ENCODE results near the gene USP27X.
A peak's percentile ranks its signal among the peaks of the same experiment; 100 is the strongest.

Gene USP27X

DNA sequence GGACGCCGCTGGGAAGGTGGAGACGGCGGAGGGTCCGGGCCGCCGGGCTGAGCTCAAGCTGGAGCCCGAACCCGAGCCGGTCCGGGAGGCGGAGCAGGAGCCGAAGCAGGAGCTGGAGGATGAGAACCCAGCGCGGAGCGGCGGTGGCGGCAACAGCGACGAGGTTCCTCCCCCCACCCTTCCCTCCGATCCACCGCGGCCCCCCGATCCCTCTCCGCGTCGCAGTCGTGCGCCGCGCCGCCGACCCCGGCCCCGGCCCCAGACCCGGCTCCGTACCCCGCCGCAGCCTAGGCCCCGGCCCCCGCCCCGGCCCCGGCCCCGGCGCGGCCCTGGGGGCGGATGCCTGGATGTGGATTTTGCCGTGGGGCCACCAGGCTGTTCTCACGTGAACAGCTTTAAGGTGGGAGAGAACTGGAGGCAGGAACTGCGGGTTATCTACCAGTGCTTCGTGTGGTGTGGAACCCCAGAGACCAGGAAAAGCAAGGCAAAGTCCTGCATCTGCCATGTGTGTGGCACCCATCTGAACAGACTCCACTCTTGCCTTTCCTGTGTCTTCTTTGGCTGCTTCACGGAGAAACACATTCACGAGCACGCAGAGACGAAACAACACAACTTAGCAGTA is 483 bp downstream of the USP27X start:
- TF ChIP-seq, protein P1, sequence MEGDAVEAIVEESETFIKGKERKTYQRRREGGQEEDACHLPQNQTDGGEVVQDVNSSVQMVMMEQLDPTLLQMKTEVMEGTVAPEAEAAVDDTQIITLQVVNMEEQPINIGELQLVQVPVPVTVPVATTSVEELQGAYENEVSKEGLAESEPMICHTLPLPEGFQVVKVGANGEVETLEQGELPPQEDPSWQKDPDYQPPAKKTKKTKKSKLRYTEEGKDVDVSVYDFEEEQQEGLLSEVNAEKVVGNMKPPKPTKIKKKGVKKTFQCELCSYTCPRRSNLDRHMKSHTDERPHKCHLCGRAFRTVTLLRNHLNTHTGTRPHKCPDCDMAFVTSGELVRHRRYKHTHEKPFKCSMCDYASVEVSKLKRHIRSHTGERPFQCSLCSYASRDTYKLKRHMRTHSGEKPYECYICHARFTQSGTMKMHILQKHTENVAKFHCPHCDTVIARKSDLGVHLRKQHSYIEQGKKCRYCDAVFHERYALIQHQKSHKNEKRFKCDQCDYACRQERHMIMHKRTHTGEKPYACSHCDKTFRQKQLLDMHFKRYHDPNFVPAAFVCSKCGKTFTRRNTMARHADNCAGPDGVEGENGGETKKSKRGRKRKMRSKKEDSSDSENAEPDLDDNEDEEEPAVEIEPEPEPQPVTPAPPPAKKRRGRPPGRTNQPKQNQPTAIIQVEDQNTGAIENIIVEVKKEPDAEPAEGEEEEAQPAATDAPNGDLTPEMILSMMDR (IDR thresholded peaks at IDR 0.05; ENCODE audit: borderline replicate concordance, insufficient read depth, low read depth, low read length): no peak
- peak overlapping the region; percentile 66 for H3K4me3 ChIP-seq (ENCODE audit: low read depth, low read length)

DNA sequence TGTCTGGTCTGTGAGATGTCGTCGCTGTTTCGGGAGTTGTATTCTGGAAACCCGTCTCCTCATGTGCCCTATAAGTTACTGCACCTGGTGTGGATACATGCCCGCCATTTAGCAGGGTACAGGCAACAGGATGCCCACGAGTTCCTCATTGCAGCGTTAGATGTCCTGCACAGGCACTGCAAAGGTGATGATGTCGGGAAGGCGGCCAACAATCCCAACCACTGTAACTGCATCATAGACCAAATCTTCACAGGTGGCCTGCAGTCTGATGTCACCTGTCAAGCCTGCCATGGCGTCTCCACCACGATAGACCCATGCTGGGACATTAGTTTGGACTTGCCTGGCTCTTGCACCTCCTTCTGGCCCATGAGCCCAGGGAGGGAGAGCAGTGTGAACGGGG is 1.4 kb downstream of the USP27X start:
- TF ChIP-seq, protein P1 (IDR thresholded peaks at IDR 0.05; ENCODE audit: borderline replicate concordance, insufficient read depth, low read depth, low read length): no peak
- H3K4me3 ChIP-seq (ENCODE audit: low read depth, low read length): no peak overlapping the region

DNA sequence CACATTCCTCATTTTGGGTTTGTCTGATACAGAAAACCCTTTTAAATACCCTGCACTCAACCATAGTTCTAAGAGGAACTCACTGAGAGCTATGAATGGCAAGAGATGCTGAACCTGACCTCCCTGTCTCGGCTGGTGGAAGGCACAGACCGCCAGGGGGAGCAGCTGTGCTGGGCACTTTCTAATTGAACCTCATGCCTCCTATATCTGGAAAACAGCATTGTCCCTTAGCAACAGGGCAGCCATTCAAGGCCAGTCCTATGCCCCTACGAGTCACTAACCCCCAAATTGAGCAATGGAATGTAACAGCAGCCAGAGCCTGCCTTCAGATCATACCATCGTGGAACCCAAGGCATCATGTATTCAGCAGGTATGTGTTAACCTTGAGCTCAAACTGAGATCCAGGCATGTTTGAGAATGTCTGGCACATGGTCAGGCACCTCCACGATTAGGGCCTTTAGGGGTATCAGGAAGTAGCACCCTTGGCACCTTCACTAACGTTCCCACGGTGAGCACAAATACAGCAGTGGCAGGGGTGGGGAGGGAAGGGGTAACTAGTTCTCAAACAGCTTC is 5.1 kb downstream of the USP27X start:
- TF ChIP-seq, protein P1 (IDR thresholded peaks at IDR 0.05; ENCODE audit: borderline replicate concordance, insufficient read depth, low read depth, low read length): peak; percentile 88
- H3K4me3 ChIP-seq (ENCODE audit: low read depth, low read length): no peak overlapping the region

DNA sequence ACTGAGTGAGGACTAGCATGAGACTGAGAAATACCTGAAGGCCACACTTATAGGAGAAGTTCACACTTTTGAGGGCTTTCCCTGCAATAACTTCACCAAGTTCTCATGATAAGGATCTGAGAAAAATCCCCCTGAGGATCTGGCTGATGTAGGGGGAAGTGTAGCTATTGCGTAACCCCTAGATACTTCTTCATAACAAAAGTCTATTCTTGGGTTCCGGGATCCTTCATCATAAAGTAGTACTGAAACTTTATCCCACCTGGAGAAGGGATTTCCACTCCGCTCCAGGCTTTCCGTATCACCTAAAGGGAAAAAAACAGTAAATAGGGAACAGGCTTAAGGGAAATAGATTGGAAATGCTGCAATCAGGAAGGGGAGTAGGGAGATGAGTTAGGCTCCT is 13.3 kb downstream of the USP27X start:
- TF ChIP-seq, protein P1 (IDR thresholded peaks at IDR 0.05; ENCODE audit: borderline replicate concordance, insufficient read depth, low read depth, low read length): no peak

DNA sequence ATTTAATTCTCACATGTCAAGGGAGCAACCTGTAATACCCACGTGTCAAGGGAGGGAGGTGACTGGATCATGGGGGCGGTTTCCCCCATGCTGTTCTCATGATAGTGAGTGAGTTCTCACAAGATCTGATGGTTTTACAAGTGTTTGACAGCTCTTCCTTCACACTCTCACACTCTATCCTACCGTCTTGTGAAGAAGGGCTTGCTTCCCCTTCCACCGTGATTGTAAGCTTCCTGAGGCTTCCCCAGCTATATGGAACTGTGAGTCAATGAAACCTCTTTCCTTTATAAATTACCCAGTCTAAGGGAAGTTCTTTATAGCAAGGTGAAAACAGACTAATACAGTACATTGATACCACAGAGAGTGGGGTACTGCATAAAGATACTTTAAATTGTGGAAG is 17.7 kb downstream of the USP27X start:
- TF ChIP-seq, protein P1 (IDR thresholded peaks at IDR 0.05; ENCODE audit: borderline replicate concordance, insufficient read depth, low read depth, low read length): no peak
- H3K4me3 ChIP-seq (ENCODE audit: low read depth, low read length): no peak overlapping the region

More for the DNA sequence above, 13.3 kb downstream of the USP27X start:
- H3K4me3 ChIP-seq (ENCODE audit: low read depth, low read length): no peak overlapping the region

DNA sequence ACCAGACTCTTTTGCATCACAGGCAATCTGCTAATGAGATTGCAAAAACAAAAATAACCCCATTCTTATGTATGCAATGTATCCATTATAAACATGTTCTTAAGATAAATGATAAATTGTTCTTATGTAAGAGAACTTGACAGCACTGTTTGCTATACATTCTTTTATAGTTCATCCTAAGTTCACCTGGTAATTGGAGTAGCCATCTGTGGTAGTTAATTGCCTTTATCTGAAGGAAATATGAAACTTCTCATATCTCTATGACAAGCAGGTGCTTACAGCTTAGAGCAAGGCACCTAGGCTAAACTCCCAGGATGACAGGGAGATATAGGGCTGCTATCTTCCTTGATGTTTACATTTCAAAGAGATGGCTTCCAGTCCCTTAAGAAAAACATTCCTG is 21.8 kb downstream of the USP27X start:
- TF ChIP-seq, protein P1 (IDR thresholded peaks at IDR 0.05; ENCODE audit: borderline replicate concordance, insufficient read depth, low read depth, low read length): no peak
- no peak overlapping the region for H3K4me3 ChIP-seq (ENCODE audit: low read depth, low read length)

DNA sequence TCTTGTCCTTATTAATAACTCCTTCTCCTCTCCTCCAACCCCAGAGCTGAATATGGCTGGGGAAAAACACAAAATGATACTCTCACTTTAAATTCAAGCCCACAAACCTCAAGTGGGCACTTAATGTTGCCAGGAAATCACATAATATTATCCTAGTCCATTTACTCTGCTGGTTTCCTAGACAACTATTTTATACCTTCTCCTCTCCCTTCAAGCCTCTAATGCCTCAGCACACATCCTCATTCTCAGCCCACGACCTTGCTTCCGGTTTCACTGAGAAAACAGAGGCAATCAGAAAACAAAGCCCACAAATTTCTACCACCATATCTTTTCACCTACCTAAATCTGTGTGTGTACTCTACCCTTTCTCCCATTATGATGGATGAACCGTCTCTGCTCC is 31.1 kb downstream of the USP27X start:
- TF ChIP-seq, protein P1 (IDR thresholded peaks at IDR 0.05; ENCODE audit: borderline replicate concordance, insufficient read depth, low read depth, low read length): no peak
- no peak overlapping the region for H3K4me3 ChIP-seq (ENCODE audit: low read depth, low read length)
